K562 (cell line): ENCODE results near the gene MASTL. TPM values are rescaled to one million over a fixed set of nuclear protein-coding genes. Genes with fewer than 3 reads are reported as not detected.

Experiments
- ATAC-seq: fragments of 200-7000 bp; cut with Tn5 transposase; 3 replicates; pipeline ENCODE4 v1.9.1; 2020; ENCODE audit warnings: moderate library complexity
- BruUV-seq: library from RNA; stranded (reverse); fragments of 400-500 nt; replicated peaks from 2 replicates; lab custom pipeline; 2021; lab: Mats Ljungman, UMichigan
- CTCF ChIA-PET: fragments of 300-600 bp; formaldehyde crosslinking; extraction: SDS; loops from one replicate; lab custom pipeline; 2021; ENCODE audit warnings: low intra/inter-chr PET ratio; lab: Yijun Ruan, JAX
- POLR2A ChIA-PET: fragments of 300-600, 350-650 bp; sonication (Branson Sonifier 250); formaldehyde crosslinking; extraction: SDS; loops from one replicate; lab custom pipeline; 2021; ENCODE audit warnings: antibody characterized with exemption, inconsistent platforms; lab: Yijun Ruan, JAX
- DNase-seq, 4 experiments: peaks; one replicate each; pipeline versions ENCODE4 v3.0.0 to v3.0.0-alpha.2; 2011 to 2018; ENCODE audit warnings: low spot score in 3 of 4, mixed read lengths in 3 of 4; ENCODE audit errors: extremely low read depth in 1 of 4
- FAIRE-seq: peaks from 2 replicates; lab custom pipeline; 2011; peaks lifted over from hg19 to GRCh38; lab: Jason Lieb, UNC
- H2AFZ ChIP-seq: 2 replicates; pipeline ENCODE4 v1.6.0; 2011; ENCODE audit warnings: low read depth, low read length, control low read depth, inconsistent platforms
- H3K27ac ChIP-seq: fragments of 200-600 bp; 3 replicates; pipeline ENCODE4 v1.8.0; 2011; ENCODE audit warnings: low read depth, mild to moderate bottlenecking, control low read depth, inconsistent platforms, low read length, moderate library complexity, mixed read lengths; ENCODE audit errors: extremely low read depth
- H3K27me3 ChIP-seq, 2 experiments: fragments of 300-600 bp in 1 of 2; 2 replicates in 1 of 2; 3 replicates in 1 of 2; pipeline versions ENCODE4 v1.6.0 to v1.8.0; 2011; ENCODE audit warnings: inconsistent platforms in 2 of 2, low read length in 2 of 2, mild to moderate bottlenecking in 1 of 2, mixed read lengths in 1 of 2, moderate library complexity in 1 of 2; ENCODE audit not compliant: control insufficient read depth in 2 of 2, insufficient read depth in 2 of 2
- H3K36me3 ChIP-seq: fragments of 300-600 bp; 3 replicates; pipeline ENCODE4 v1.8.0; 2011; ENCODE audit warnings: mild to moderate bottlenecking, low read length, inconsistent platforms; ENCODE audit not compliant: control insufficient read depth, insufficient read depth
- H3K4me1 ChIP-seq, 2 experiments: fragments of 200-600 bp in 1 of 2; replicated peaks in 1 of 2; 2 replicates in 1 of 2; 3 replicates in 1 of 2; pipeline versions ENCODE4 v1.5.1 to v1.8.0; 2011; ENCODE audit warnings: inconsistent platforms in 2 of 2, low read length in 2 of 2, mild to moderate bottlenecking in 1 of 2, mixed read lengths in 1 of 2, moderate library complexity in 1 of 2; ENCODE audit not compliant: control insufficient read depth in 2 of 2, insufficient read depth in 2 of 2
- H3K4me2 ChIP-seq: 2 replicates; pipeline ENCODE4 v1.6.1; 2011; ENCODE audit warnings: low read length, control low read depth, inconsistent platforms, mixed read lengths; ENCODE audit not compliant: insufficient read depth
- H3K4me3 ChIP-seq: fragments of 200-600 bp; sonication (generic), shearing (Covaris generic); 2 replicates; pipeline ENCODE4 v1.5.1; 2016; ENCODE audit warnings: control low read depth, inconsistent platforms
- H3K79me2 ChIP-seq: fragments of 200-600 bp; 3 replicates; pipeline ENCODE4 v1.8.0; 2011; ENCODE audit warnings: low read length, inconsistent platforms; ENCODE audit not compliant: control insufficient read depth, insufficient read depth
- H3K9ac ChIP-seq, 2 experiments: 2 replicates each; pipeline versions ENCODE4 v1.6.0 to v1.6.1; 2011; ENCODE audit warnings: low read depth in 2 of 2, low read length in 2 of 2, control low read depth in 1 of 2, inconsistent platforms in 1 of 2, mild to moderate bottlenecking in 1 of 2, mixed read lengths in 1 of 2; ENCODE audit not compliant: insufficient read depth in 1 of 2
- H3K9me1 ChIP-seq: one replicate; pipeline ENCODE4 v1.6.0; 2011; ENCODE audit warnings: inconsistent platforms, mild to moderate bottlenecking, low read length, moderate library complexity; ENCODE audit not compliant: control insufficient read depth, insufficient read depth
- H3K9me3 ChIP-seq: replicated peaks from 2 replicates; pipeline ENCODE4 v1.5.1; 2011; ENCODE audit warnings: low read depth, low read length, inconsistent platforms; ENCODE audit not compliant: control insufficient read depth, insufficient read depth
- H4K20me1 ChIP-seq: replicated peaks from 2 replicates; pipeline ENCODE4 v1.6.1; 2011; ENCODE audit warnings: low read length, inconsistent platforms, mixed read lengths; ENCODE audit not compliant: control insufficient read depth, insufficient read depth
- ATF3 ChIP-seq, 2 experiments: fragments of 450-650 bp in 1 of 2; sonication (generic) in 1 of 2; formaldehyde crosslinking in 1 of 2; IDR thresholded peaks in 1 of 2; conservative IDR thresholded peaks in 1 of 2; 2 replicates each; pipeline versions ENCODE4 v1.6.1 to v1.8.1; 2016 to 2023; ENCODE audit warnings: mild to moderate bottlenecking in 2 of 2, moderate library complexity in 2 of 2, inconsistent platforms in 1 of 2, missing genetic modification reagents in 1 of 2
- DEAF1 ChIP-seq: fragments of 450-650 bp; formaldehyde crosslinking; IDR thresholded peaks from 2 replicates; pipeline ENCODE4 v1.4.0; 2020; ENCODE audit warnings: mild to moderate bottlenecking, moderate library complexity
- HDAC6 ChIP-seq: IDR thresholded peaks from 2 replicates; pipeline ENCODE4 v1.6.1; 2012; ENCODE audit warnings: low read depth, mild to moderate bottlenecking, control low read depth, inconsistent platforms, low read length, moderate library complexity
- REST ChIP-seq, 2 experiments: fragments of 450-650 bp; formaldehyde crosslinking in 1 of 2; IDR thresholded peaks; 2 replicates each; pipeline versions ENCODE4 v1.4.0 to v1.6.1; 2014 to 2020; ENCODE audit warnings: mild to moderate bottlenecking in 2 of 2, borderline replicate concordance in 1 of 2, low read depth in 1 of 2
- TRIM28 ChIP-seq: fragments of 450-650 bp; IDR thresholded peaks from 2 replicates; pipeline ENCODE4 v1.6.1; 2017
- ZNF24 ChIP-seq: fragments of 450-650 bp; IDR thresholded peaks from 2 replicates; pipeline ENCODE4 v1.6.1; 2016
- WGBS: fragments of 100-300 bp; shearing (Covaris generic); methylation state at CpG from one replicate; pipeline ENCODE4 v1.1.6; 2016; ENCODE audit warnings: low coverage, mixed read lengths; ENCODE audit not compliant: insufficient coverage; ENCODE audit errors: missing lambda C conversion rate; 5-methylcytosine and 5-hydroxymethylcytosine counted together
- in situ Hi-C: fragments of 300-500 bp; cut with MboI; formaldehyde crosslinking; loops from 4 replicates; pipeline ENCODE4 v1.15.0; 2018; ENCODE audit warnings: inconsistent platforms, mixed read lengths
- intact Hi-C: fragments of 100-400 bp; cut with micrococcal nuclease; formaldehyde crosslinking; loops from 2 replicates; pipeline ENCODE4 v1.14.2; 2022
- polyA plus RNA-seq, 8 experiments: library from polyadenylated mRNA; depleted of rRNA in 4 of 8; stranded (reverse) in 5 of 8; unstranded in 3 of 8; fragments of >200 nt; fragmentation: Nextera tagmentation in 2 of 8; fragmentation: Illumina TruSeq in 1 of 8; extraction: Ambion mirVana in 2 of 8; extraction: Trizol in 1 of 8; gene quantifications; 2 replicates each; pipeline versions ENCODE4 v1.2.1 to v1.2.3, GENCODE V29; 2011 to 2014; ENCODE audit warnings: inconsistent platforms in 1 of 8, missing spikeins in 1 of 8
- total RNA-seq, 7 experiments: library from RNA; depleted of rRNA in 6 of 7; stranded (reverse); fragments of >200 nt in 6 of 7; fragmentation: Illumina TruSeq in 2 of 7; extraction: Trizol in 2 of 7; gene quantifications; 2 replicates each; pipeline versions ENCODE4 v1.2.1 to v1.2.3, GENCODE V29; 2011 to 2021; ENCODE audit warnings: low replicate concordance in 1 of 7

Gene MASTL
- total and polyA plus RNA-seq, 9 of the 15 experiments (the other 6 are each of a cell fraction or from before 2014, with no cell fraction given) = 6.8 to 29.9 (median 23.1) TPM

GRCh38 chr10:27190508-27190907 is 35.4 kb downstream of the MASTL start:
- intact Hi-C loops = no loop called here
- peaks cover 16% of the 10 kb centered on the region; the same call in 2 of the 3 replicates for H3K36me3 ChIP-seq
- BruUV-seq = no TSS peak
- no peak overlapping the region for H3K27ac ChIP-seq
- 25% methylated on average over 2 of the region's 2 CpGs for WGBS
- H3K9me1 ChIP-seq = no peaks in the 10 kb centered on the region
- ATAC-seq = no peak
- CTCF ChIA-PET = no interaction called here
- no peak overlapping the region for H2AFZ ChIP-seq
- POLR2A ChIA-PET = no interaction called here
- H4K20me1 ChIP-seq = no peaks in the 10 kb centered on the region
- H3K27me3 ChIP-seq = no peaks in the 10 kb centered on the region
- in situ Hi-C loops = no loop called here
- TF ChIP-seq TRIM28 (no peak), ZNF24 (no peak), ATF3 (IDR thresholded peaks at IDR 0.05) (peak; percentile 27; the same call in 1 of the 2 replicates), ATF3 (CRISPR knock-in tag; conservative IDR thresholded peaks at IDR 0.05) (no peak), REST (IDR thresholded peaks at IDR 0.05; ENCODE audit: borderline replicate concordance) (no peak), REST (CRISPR knock-in tag; IDR thresholded peaks at IDR 0.05; ENCODE audit: low read depth) (no peak), HDAC6 (no peak), DEAF1 (CRISPR knock-in tag) (no peak)
- TF ChIP-seq, all 486 proteins: peak for 1
- DNase-seq (no peak), FAIRE-seq (no peak)
- Histone ChIP-seq H3K79me2 (no peaks in the 10 kb centered on the region), H3K4me1 (no peaks in the 10 kb centered on the region), H3K4me3 (no peak overlapping the region), H3K9me3 (no peaks in the 10 kb centered on the region), H3K9ac (no peak overlapping the region), H3K4me2 (no peak overlapping the region)
